Measurements from ENCODE around the gene MAOA. TPM values are rescaled to one million over a fixed set of nuclear protein-coding genes. Genes with fewer than 3 reads are reported as not detected.
"Not testable (repeated sequence)": the region's sequence is repeated elsewhere in the genome, so short reads cannot be mapped to it uniquely, and the experiment has no call there.

Gene MAOA
- 0.46 to 4.0 TPM (median 3.4 TPM) in 3 replicates for total RNA-seq
- long read RNA-seq, full-length matches to known transcripts: 5 of 6 reads
- long read RNA-seq, partial matches to known transcripts: 0 of 6 reads
- long read RNA-seq, other reads (novel, unspliced or antisense): 1 of 6 reads

- Mint-ChIP-seq H3K27ac (ENCODE audit: unreplicated experiment) (peak within 1 kb of the TSS; percentile 62), H3K4me3 (ENCODE audit: unreplicated experiment) (peak within 1 kb of the TSS; percentile 83), H3K9me3 (ENCODE audit: low read depth) (peaks cover 7% of the 10 kb centered on the region), H3K27me3 (ENCODE audit: low read depth) (no peaks in the 10 kb centered on the region), H3K36me3 (ENCODE audit: low read depth) (no peaks in the 10 kb centered on the region), H3K4me1 (ENCODE audit: low read depth) (peaks cover 10% of the 10 kb centered on the region)
- DNase-seq (ENCODE audit: low spot score): peak; percentile 81
- no peak for TF ChIP-seq CTCF (IDR thresholded peaks at IDR 0.05)
Measured at GRCh38 chrX:43656005-43656494, at the start of gene MAOA. MAOA (plus strand) TSS chrX:43656299; CDS start chrX:43656342, 43 bp downstream.

DNA sequence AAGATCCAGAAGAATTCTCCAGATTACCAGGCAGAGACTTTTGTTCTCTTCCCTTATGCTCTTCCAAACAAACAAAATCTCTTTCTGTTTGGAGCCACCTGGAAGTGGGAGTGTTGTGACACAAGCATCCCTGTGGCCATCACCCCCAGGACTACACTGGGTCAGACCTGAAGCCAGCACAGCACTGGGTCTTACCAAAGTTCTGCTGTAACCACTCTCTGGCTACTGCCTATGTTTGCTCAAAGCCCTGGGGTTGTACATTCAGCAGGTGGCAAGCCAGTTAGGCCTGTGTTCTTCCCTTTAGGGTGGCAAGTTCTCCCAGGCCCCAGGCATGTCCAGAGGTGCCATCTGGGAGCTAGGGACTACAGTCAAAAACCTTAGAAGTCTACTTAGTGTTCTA lies 43.7 kb upstream of the MAOA start:
- no peak for TF ChIP-seq CTCF (IDR thresholded peaks at IDR 0.05)
- Mint-ChIP-seq H3K4me3 (ENCODE audit: unreplicated experiment) (no peak overlapping the region), H3K9me3 (ENCODE audit: low read depth) (peaks cover 27% of the 10 kb centered on the region), H3K27me3 (ENCODE audit: low read depth) (no peaks in the 10 kb centered on the region), H3K36me3 (ENCODE audit: low read depth) (no peaks in the 10 kb centered on the region), H3K4me1 (ENCODE audit: low read depth) (no peaks in the 10 kb centered on the region), H3K27ac (ENCODE audit: unreplicated experiment) (no peak overlapping the region)
- DNase-seq (ENCODE audit: low spot score): no peak

- Mint-ChIP-seq H3K9me3 (ENCODE audit: low read depth) (peaks cover 12% of the 10 kb centered on the region), H3K4me1 (ENCODE audit: low read depth) (peaks cover 2% of the 10 kb centered on the region), H3K4me3 (ENCODE audit: unreplicated experiment) (no peak overlapping the region), H3K27ac (ENCODE audit: unreplicated experiment) (no peak overlapping the region), H3K36me3 (ENCODE audit: low read depth) (no peaks in the 10 kb centered on the region), H3K27me3 (ENCODE audit: low read depth) (no peaks in the 10 kb centered on the region)
- DNase-seq (ENCODE audit: low spot score): no peak
- TF ChIP-seq CTCF (IDR thresholded peaks at IDR 0.05): no peak
Measured at GRCh38 chrX:43615660-43616059, 40.4 kb upstream of the MAOA start.

GRCh38 chrX:43618366-43619205 lies 37.5 kb upstream of the MAOA start:
- TF ChIP-seq CTCF (IDR thresholded peaks at IDR 0.05): no peak
- H3K27ac Mint-ChIP-seq (ENCODE audit: unreplicated experiment): no peak overlapping the region
- H3K4me1 Mint-ChIP-seq (ENCODE audit: low read depth): peaks cover 2% of the 10 kb centered on the region
- H3K27me3 Mint-ChIP-seq (ENCODE audit: low read depth): no peaks in the 10 kb centered on the region
- H3K4me3 Mint-ChIP-seq (ENCODE audit: unreplicated experiment): no peak overlapping the region
- H3K36me3 Mint-ChIP-seq (ENCODE audit: low read depth): no peaks in the 10 kb centered on the region
- DNase-seq (ENCODE audit: low spot score): no peak
- peaks cover 6% of the 10 kb centered on the region for H3K9me3 Mint-ChIP-seq (ENCODE audit: low read depth)

- not testable (repeated sequence) for H3K9me3 Mint-ChIP-seq (ENCODE audit: low read depth)
Measured at GRCh38 chrX:43619861-43620260, 36.2 kb upstream of the MAOA start.

More at GRCh38 chrX:43619861-43620260, 36.2 kb upstream of the MAOA start:
- not testable (repeated sequence) for H3K27ac Mint-ChIP-seq (ENCODE audit: unreplicated experiment); H3K36me3 Mint-ChIP-seq (ENCODE audit: low read depth); H3K4me3 Mint-ChIP-seq (ENCODE audit: unreplicated experiment); H3K4me1 Mint-ChIP-seq (ENCODE audit: low read depth); H3K27me3 Mint-ChIP-seq (ENCODE audit: low read depth); DNase-seq (ENCODE audit: low spot score)

Measured in chondrocyte (in vitro differentiated cells).